ENCODE measurements around the gene SWT1.

- TF ChIP-seq EZH2 (IDR thresholded peaks at IDR 0.05; ENCODE audit: low read depth), result no peak
- TF ChIP-seq, protein P1, sequence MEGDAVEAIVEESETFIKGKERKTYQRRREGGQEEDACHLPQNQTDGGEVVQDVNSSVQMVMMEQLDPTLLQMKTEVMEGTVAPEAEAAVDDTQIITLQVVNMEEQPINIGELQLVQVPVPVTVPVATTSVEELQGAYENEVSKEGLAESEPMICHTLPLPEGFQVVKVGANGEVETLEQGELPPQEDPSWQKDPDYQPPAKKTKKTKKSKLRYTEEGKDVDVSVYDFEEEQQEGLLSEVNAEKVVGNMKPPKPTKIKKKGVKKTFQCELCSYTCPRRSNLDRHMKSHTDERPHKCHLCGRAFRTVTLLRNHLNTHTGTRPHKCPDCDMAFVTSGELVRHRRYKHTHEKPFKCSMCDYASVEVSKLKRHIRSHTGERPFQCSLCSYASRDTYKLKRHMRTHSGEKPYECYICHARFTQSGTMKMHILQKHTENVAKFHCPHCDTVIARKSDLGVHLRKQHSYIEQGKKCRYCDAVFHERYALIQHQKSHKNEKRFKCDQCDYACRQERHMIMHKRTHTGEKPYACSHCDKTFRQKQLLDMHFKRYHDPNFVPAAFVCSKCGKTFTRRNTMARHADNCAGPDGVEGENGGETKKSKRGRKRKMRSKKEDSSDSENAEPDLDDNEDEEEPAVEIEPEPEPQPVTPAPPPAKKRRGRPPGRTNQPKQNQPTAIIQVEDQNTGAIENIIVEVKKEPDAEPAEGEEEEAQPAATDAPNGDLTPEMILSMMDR (conservative IDR thresholded peaks at IDR 0.05), result no peak
Measured at GRCh38 chr1:185293967-185294542, 137.1 kb downstream of the SWT1 start.
